Endothelial cell of umbilical vein (primary cell): ENCODE results near the gene KIF26A. TPM values are rescaled to one million over a fixed set of nuclear protein-coding genes. Genes with fewer than 3 reads are reported as not detected.

ENCODE experiments used
- BruUV-seq: library from RNA; stranded (reverse); fragments of 400-500 nt; replicated peaks from 2 replicates; lab custom pipeline; 2021; lab: Mats Ljungman, UMichigan
- CTCF ChIA-PET: fragments of 300-600, 350-600 bp; sonication (Branson Sonifier 250); formaldehyde crosslinking; loops from one replicate; lab custom pipeline; 2021; ENCODE audit warnings: antibody characterized with exemption, inconsistent platforms; lab: Charles Lee
- POLR2A ChIA-PET: fragments of 300-600, 350-600 bp; sonication (Branson Sonifier 250); formaldehyde crosslinking; loops from one replicate; lab custom pipeline; 2021; ENCODE audit warnings: antibody characterized with exemption, inconsistent platforms; lab: Charles Lee
- DNase-seq: peaks from one replicate; pipeline ENCODE4 v3.0.0-alpha.2; 2011; ENCODE audit warnings: low read depth, low spot score
- FAIRE-seq: peaks from 2 replicates; lab custom pipeline; 2011; peaks lifted over from hg19 to GRCh38; lab: Jason Lieb, UNC
- H2AFZ ChIP-seq: 2 replicates; pipeline ENCODE4 v1.6.0; 2012; ENCODE audit warnings: low read depth, low read length, control low read depth, inconsistent platforms
- H3K27ac ChIP-seq: 2 replicates; pipeline ENCODE4 v1.5.1; 2011; ENCODE audit warnings: low read depth, mild to moderate bottlenecking, control low read depth, low read length, moderate library complexity; ENCODE audit not compliant: insufficient read depth
- H3K27me3 ChIP-seq, 2 experiments: 2 replicates each; pipeline versions ENCODE4 v1.6.0 to v1.6.1; 2011; ENCODE audit warnings: low read length in 2 of 2, mixed read lengths in 1 of 2; ENCODE audit not compliant: control insufficient read depth in 2 of 2, insufficient read depth in 2 of 2
- H3K36me3 ChIP-seq, 2 experiments: 2 replicates in 1 of 2; 3 replicates in 1 of 2; pipeline ENCODE4 v1.5.1; 2011; ENCODE audit warnings: low read length in 2 of 2, mild to moderate bottlenecking in 1 of 2, moderate library complexity in 1 of 2; ENCODE audit not compliant: control insufficient read depth in 2 of 2, insufficient read depth in 2 of 2; ENCODE audit errors: extremely low read depth in 1 of 2
- H3K4me1 ChIP-seq: 3 replicates; pipeline ENCODE4 v1.5.1; 2011; ENCODE audit warnings: mild to moderate bottlenecking, low read length; ENCODE audit not compliant: control insufficient read depth, insufficient read depth; ENCODE audit errors: extremely low read depth
- H3K4me2 ChIP-seq: 2 replicates; pipeline ENCODE4 v1.6.1; 2011; ENCODE audit warnings: low read length, control low read depth, mixed read lengths; ENCODE audit not compliant: insufficient read depth
- H3K4me3 ChIP-seq, 3 experiments: fragments of 200-600 bp in 1 of 3; sonication (generic), shearing (Covaris generic) in 1 of 3; replicated peaks in 1 of 3; 2 replicates each; pipeline ENCODE4 v1.5.1; 2011 to 2016; ENCODE audit warnings: control low read depth in 3 of 3, low read length in 3 of 3, mild to moderate bottlenecking in 2 of 3, inconsistent platforms in 1 of 3, low read depth in 1 of 3, moderate library complexity in 1 of 3; ENCODE audit not compliant: insufficient read depth in 1 of 3
- H3K79me2 ChIP-seq: 2 replicates; pipeline ENCODE4 v1.6.0; 2012; ENCODE audit warnings: low read length, inconsistent platforms; ENCODE audit not compliant: control insufficient read depth, insufficient read depth
- H3K9ac ChIP-seq: replicated peaks from 2 replicates; pipeline ENCODE3; 2011; ENCODE audit warnings: low read length, control low read depth; ENCODE audit not compliant: insufficient read depth; ENCODE audit errors: extremely low read depth
- H3K9me1 ChIP-seq: replicated peaks from 3 replicates; pipeline ENCODE4 v1.6.0; 2011; ENCODE audit warnings: mild to moderate bottlenecking, low read length; ENCODE audit not compliant: control insufficient read depth, insufficient read depth; ENCODE audit errors: extremely low read depth
- H3K9me3 ChIP-seq: replicated peaks from 2 replicates; pipeline ENCODE4 v1.5.1; 2012; ENCODE audit warnings: low read length, inconsistent platforms; ENCODE audit not compliant: control insufficient read depth, insufficient read depth
- H4K20me1 ChIP-seq: replicated peaks from 2 replicates; pipeline ENCODE3; 2011; ENCODE audit warnings: mild to moderate bottlenecking, low read length; ENCODE audit not compliant: control insufficient read depth, insufficient read depth; ENCODE audit errors: extremely low read depth
- CTCF ChIP-seq, 2 donors: IDR thresholded peaks; 1 replicate in 1 of 2; 2 replicates in 1 of 2; pipeline ENCODE4 v1.5.1; 2011; ENCODE audit warnings: low read length in 2 of 2, mild to moderate bottlenecking in 2 of 2, moderate library complexity in 2 of 2, control low read depth in 1 of 2, inconsistent platforms in 1 of 2, low read depth in 1 of 2; ENCODE audit not compliant: insufficient read depth in 1 of 2; ENCODE audit errors: extremely low read depth in 1 of 2
- EZH2 ChIP-seq: IDR thresholded peaks from 2 replicates; pipeline ENCODE4 v1.6.1; 2012; ENCODE audit warnings: borderline replicate concordance, low read depth, mild to moderate bottlenecking, moderate library complexity, low read length, inconsistent platforms; ENCODE audit not compliant: severe bottlenecking
- FOS ChIP-seq: IDR thresholded peaks from 2 replicates; pipeline ENCODE4 v1.6.1; 2011; ENCODE audit warnings: mild to moderate bottlenecking, low read length, moderate library complexity, borderline replicate concordance; ENCODE audit not compliant: insufficient read depth
- GATA2 ChIP-seq: IDR thresholded peaks from 2 replicates; pipeline ENCODE4 v1.7.0; 2011; ENCODE audit warnings: low read depth, mild to moderate bottlenecking, moderate library complexity, mixed read lengths, low read length; ENCODE audit not compliant: insufficient read length, insufficient read depth
- JUN ChIP-seq: IDR thresholded peaks from 2 replicates; pipeline ENCODE4 v1.6.1; 2011; ENCODE audit warnings: borderline replicate concordance, low read depth; ENCODE audit not compliant: insufficient read length, insufficient read depth
- MYC ChIP-seq: IDR thresholded peaks from one replicate; pipeline ENCODE4 v1.6.1; 2011; ENCODE audit warnings: mild to moderate bottlenecking, low read depth, low read length
- POLR2A ChIP-seq: IDR thresholded peaks from 2 replicates; pipeline ENCODE4 v1.6.1; 2012; ENCODE audit warnings: low read depth, mild to moderate bottlenecking, control low read depth, low read length
- POLR2AphosphoS5 ChIP-seq: IDR thresholded peaks from 2 replicates; pipeline ENCODE4 v1.6.1; 2012; ENCODE audit warnings: low read depth, mild to moderate bottlenecking, control low read depth, low read length, moderate library complexity; ENCODE audit not compliant: insufficient read depth
- dilution Hi-C: fragments of 300-500 bp; cut with MboI; formaldehyde crosslinking; loops from one replicate; pipeline ENCODE4 v1.15.0; 2019; ENCODE audit warnings: low sequenced_read_pairs; ENCODE audit not compliant: extremely low pct_ligation_motif_present
- intact Hi-C: fragments of 100-400 bp; cut with micrococcal nuclease; formaldehyde crosslinking; loops from one replicate; pipeline ENCODE4 v1.10.0; 2022
- polyA plus RNA-seq, 4 experiments: library from polyadenylated mRNA; depleted of rRNA in 3 of 4; stranded (reverse) in 3 of 4; unstranded in 1 of 4; fragments of >200 nt; gene quantifications; 2 replicates each; pipeline versions ENCODE4 v1.2.1 to v1.2.3, GENCODE V29; 2011 to 2012; ENCODE audit warnings: missing spikeins in 1 of 4
- total RNA-seq: library from RNA; stranded (reverse); gene quantifications from 2 replicates; pipeline ENCODE4 v1.2.3, GENCODE V29; 2021
- TF ChIP-seq, protein P1 (sequence below): IDR thresholded peaks from 2 replicates; pipeline ENCODE4 v1.6.1; 2011; ENCODE audit not compliant: insufficient read depth, insufficient read length

KIF26A gene
- total and polyA plus RNA-seq, 2 donors (not counting 3 experiments of a cell fraction or from before 2014, with no cell fraction given) = 3.6 to 10.7 TPM

GRCh38 chr14:104201063-104201462 is 62.7 kb downstream of the KIF26A start:
- Histone ChIP-seq H3K4me1 (no peaks in the 10 kb centered on the region), H3K4me2 (no peak overlapping the region), H2AFZ (no peak overlapping the region), H3K36me3 (no peaks in the 10 kb centered on the region), H3K9ac (no peak overlapping the region), H3K79me2 (no peaks in the 10 kb centered on the region), H3K9me1 (no peaks in the 10 kb centered on the region), H3K9me3 (no peaks in the 10 kb centered on the region), H3K27ac (no peak overlapping the region), H3K27me3 (peaks cover 0 to 3% of the 10 kb centered on the region in 2 experiments), H3K4me3 (no peak overlapping the region), H4K20me1 (no peaks in the 10 kb centered on the region)
- no peak for TF ChIP-seq MYC
- no peak for TF ChIP-seq FOS
- TF ChIP-seq CTCF (IDR thresholded peaks at IDR 0.05; ENCODE audit: extremely low read depth in 1 of 2, insufficient read depth in 1 of 2, low read depth in 1 of 2, low read length in 2 of 2) = no peak
- no peak for TF ChIP-seq EZH2
- TF ChIP-seq, protein P1, sequence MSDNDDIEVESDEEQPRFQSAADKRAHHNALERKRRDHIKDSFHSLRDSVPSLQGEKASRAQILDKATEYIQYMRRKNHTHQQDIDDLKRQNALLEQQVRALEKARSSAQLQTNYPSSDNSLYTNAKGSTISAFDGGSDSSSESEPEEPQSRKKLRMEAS = no peak
- CTCF ChIA-PET = no interaction called here
- no peak for FAIRE-seq
- POLR2A ChIA-PET = no interaction called here
- no TSS peak for BruUV-seq
- intact Hi-C loops = no loop called here
- dilution Hi-C loops = no loop called here
- no peak for DNase-seq

DNA sequence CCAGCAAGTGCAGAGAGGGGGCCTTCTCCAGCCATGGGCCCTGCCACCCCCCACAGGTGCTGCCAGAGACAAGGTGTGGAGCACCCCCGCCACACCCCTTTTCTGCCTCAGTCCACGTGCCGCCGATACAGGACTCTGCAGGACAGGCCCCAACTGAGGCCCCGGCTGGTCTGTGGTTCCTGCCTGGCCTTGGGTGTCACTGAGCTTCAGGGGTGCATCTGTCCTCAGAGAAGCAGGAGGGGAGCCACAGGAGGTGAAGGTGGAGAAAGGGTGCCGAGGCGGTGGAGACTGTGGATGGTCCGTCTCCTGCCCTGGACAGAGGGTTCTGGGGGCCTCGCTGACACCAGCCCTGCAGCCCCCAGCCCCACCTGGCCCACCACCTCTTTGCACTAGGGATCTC is 63.1 kb downstream of the KIF26A start:
- no peak overlapping the region for H2AFZ ChIP-seq
- CTCF ChIA-PET = no interaction called here
- H4K20me1 ChIP-seq = no peaks in the 10 kb centered on the region
- no peak for TF ChIP-seq CTCF (IDR thresholded peaks at IDR 0.05; ENCODE audit: extremely low read depth in 1 of 2, insufficient read depth in 1 of 2, low read depth in 1 of 2, low read length in 2 of 2)
- TF ChIP-seq, protein P1 = no peak
- TF ChIP-seq GATA2 = no peak
- no peak for TF ChIP-seq POLR2AphosphoS5
- TF ChIP-seq POLR2A = no peak
- TF ChIP-seq MYC = no peak
- TF ChIP-seq EZH2 = no peak
- no peak for TF ChIP-seq FOS
- no peak for TF ChIP-seq JUN
- H3K36me3 ChIP-seq = no peaks in the 10 kb centered on the region
- intact Hi-C loops (no loop called here), dilution Hi-C loops (no loop called here)
- no peak overlapping the region for H3K27ac ChIP-seq
- BruUV-seq = no TSS peak
- H3K4me3 ChIP-seq = no peak overlapping the region
- H3K9ac ChIP-seq = no peak overlapping the region
- H3K4me2 ChIP-seq = no peak overlapping the region
- H3K9me3 ChIP-seq = no peaks in the 10 kb centered on the region
- H3K27me3 ChIP-seq = peaks cover 0 to 3% of the 10 kb centered on the region in 2 experiments
- DNase-seq = no peak
- no peaks in the 10 kb centered on the region for H3K79me2 ChIP-seq
- no peak for FAIRE-seq
- POLR2A ChIA-PET = no interaction called here
- H3K9me1 ChIP-seq = no peaks in the 10 kb centered on the region
- H3K4me1 ChIP-seq = no peaks in the 10 kb centered on the region
